GM23338 (cell line): ENCODE results near the gene FBXO31.

Experiments
- CREB1 ChIP-seq: fragments of 250-450 bp; sonication (Bioruptor Pico); IDR thresholded peaks from 2 replicates; pipeline ENCODE4 v1.5.0; 2020; ENCODE audit warnings: low read depth, mild to moderate bottlenecking, moderate library complexity
- CTCF ChIP-seq, 2 experiments: fragments of 200-600 bp in 1 of 2; sonication (generic) in 1 of 2; conservative IDR thresholded peaks; 2 replicates each; pipeline versions ENCODE4 v1.5.1 to v1.6.1; 2016 to 2017; ENCODE audit warnings: antibody characterized with exemption in 2 of 2, low read depth in 2 of 2, mild to moderate bottlenecking in 2 of 2, moderate library complexity in 1 of 2
- EZH2 ChIP-seq: fragments of 200-600 bp; sonication (generic); IDR thresholded peaks from one replicate; pipeline ENCODE4 v1.8.0; 2017; ENCODE audit warnings: antibody characterized with exemption, mild to moderate bottlenecking, low read depth; ENCODE audit not compliant: unreplicated experiment
- EZH2phosphoT487 ChIP-seq: fragments of 200-600 bp; sonication (generic); IDR thresholded peaks from one replicate; pipeline ENCODE4 v1.8.1; 2018; ENCODE audit warnings: antibody characterized with exemption; ENCODE audit not compliant: unreplicated experiment
- POLR2AphosphoS5 ChIP-seq: IDR thresholded peaks from 2 replicates; pipeline ENCODE4 v1.6.1; 2016; ENCODE audit warnings: antibody characterized with exemption, low read depth

GRCh38 chr16:87319997-87320491, 63.5 kb downstream of the FBXO31 start:
- TF ChIP-seq CTCF (conservative IDR thresholded peaks at IDR 0.05; ENCODE audit: low read depth in 2 of 2) (no peak), POLR2AphosphoS5 (no peak), EZH2 (no peak), CREB1 (CRISPR knock-in tag) (no peak), EZH2phosphoT487 (no peak)
